MV-4-11 (cell line): ENCODE data around the gene CLIP1.
"Not testable (repeated sequence)": the region's sequence is repeated elsewhere in the genome, so short reads cannot be mapped to it uniquely, and the experiment has no call there.

ENCODE experiments used
- DNase-seq: peaks from one replicate; lab custom pipeline; 2025; lab: John Stamatoyannopoulos, UW

The CLIP1 gene

GRCh38 chr12:122310626-122311333 lies 111.7 kb downstream of the CLIP1 start:
- DNase-seq: no peak

- DNase-seq: no peak
These were observed 112.8 kb downstream of the CLIP1 start for GRCh38 chr12:122309564-122310121.

GRCh38 chr12:122308811-122309210 lies 113.7 kb downstream of the CLIP1 start:
- DNase-seq: no peak

- no peak for DNase-seq
These were observed 116.1 kb downstream of the CLIP1 start for GRCh38 chr12:122306407-122306806.

GRCh38 chr12:122304924-122305323 lies 117.5 kb downstream of the CLIP1 start:
- DNase-seq: no peak

GRCh38 chr12:122303068-122303467 lies 119.4 kb downstream of the CLIP1 start:
- DNase-seq: no peak

- DNase-seq: no peak
These were observed 124.3 kb downstream of the CLIP1 start for GRCh38 chr12:122298071-122298748.

- DNase-seq: no peak
These were observed 125.0 kb downstream of the CLIP1 start for GRCh38 chr12:122297494-122297893.

- DNase-seq: no peak
These were observed 126.6 kb downstream of the CLIP1 start for GRCh38 chr12:122295877-122296276.

GRCh38 chr12:122293081-122293480 lies 129.4 kb downstream of the CLIP1 start:
- DNase-seq: no peak

GRCh38 chr12:122291431-122291830 lies 131.0 kb downstream of the CLIP1 start:
- DNase-seq: no peak

GRCh38 chr12:122283680-122284079 lies 138.8 kb downstream of the CLIP1 start:
- no peak for DNase-seq

GRCh38 chr12:122282061-122282460 lies 140.4 kb downstream of the CLIP1 start:
- DNase-seq: no peak

- DNase-seq: peak; percentile 94
These were observed 146.2 kb downstream of the CLIP1 start for GRCh38 chr12:122276242-122276641.

GRCh38 chr12:122275459-122275858 lies 147.0 kb downstream of the CLIP1 start:
- no peak for DNase-seq

GRCh38 chr12:122266230-122266901 lies 156.1 kb downstream of the CLIP1 start, which contains the start of gene VPS33A:
VPS33A (minus strand) TSS chr12:122266494; CDS start chr12:122266408, 86 bp downstream.
- peak; percentile 95 for DNase-seq

GRCh38 chr12:122265886-122266229 lies 156.6 kb downstream of the CLIP1 start:
- no peak for DNase-seq

- no peak for DNase-seq
These were observed 157.0 kb downstream of the CLIP1 start for GRCh38 chr12:122265476-122265875.

GRCh38 chr12:122260735-122261134 lies 161.7 kb downstream of the CLIP1 start:
- not testable (repeated sequence) for DNase-seq

GRCh38 chr12:122258939-122259338 lies 163.5 kb downstream of the CLIP1 start:
- not testable (repeated sequence) for DNase-seq

GRCh38 chr12:122258462-122258861 lies 164.0 kb downstream of the CLIP1 start:
- not testable (repeated sequence) for DNase-seq

GRCh38 chr12:122250536-122250935 lies 171.9 kb downstream of the CLIP1 start:
- DNase-seq: no peak

- no peak for DNase-seq
These were observed 172.4 kb downstream of the CLIP1 start for GRCh38 chr12:122250047-122250446.
